Measurements from ENCODE around the gene C10orf105. TPM values are rescaled to one million over a fixed set of nuclear protein-coding genes. Genes with fewer than 3 reads are reported as not detected.

The C10orf105 gene
- total RNA-seq, 3 donors from 2014 or later (not counting 1 experiment from before 2014, with no cell fraction given): 0.14 to 0.52 (median 0.40) TPM

GRCh38 chr10:71703577-71703976, 16.0 kb downstream of the C10orf105 start:
- no peaks in the 10 kb centered on the region for H3K36me3 ChIP-seq (ENCODE audit: control insufficient read depth, insufficient read depth, low read length)
- DNase-seq: no peak
- no peaks in the 10 kb centered on the region for H3K9me3 ChIP-seq (ENCODE audit: control insufficient read depth, insufficient read depth, low read length)
- no peaks in the 10 kb centered on the region for H3K27me3 ChIP-seq (ENCODE audit: control insufficient read depth, insufficient read depth, low read length)
- no peak for TF ChIP-seq CTCF (IDR thresholded peaks at IDR 0.05)
- Mint-ChIP-seq H3K27me3 (ENCODE audit: low read depth in 2 of 2) (peaks cover 0 to 2% of the 10 kb centered on the region in 2 donors), H3K36me3 (no peaks in the 10 kb centered on the region), H3K4me1 (peaks cover 10 to 34% of the 10 kb centered on the region in 2 donors), H3K4me3 (no peak overlapping the region), H3K9me3 (no peaks in the 10 kb centered on the region), H3K27ac (no peak overlapping the region)
- peaks cover 48% of the 10 kb centered on the region for H3K4me1 ChIP-seq (ENCODE audit: control insufficient read depth, insufficient read depth, low read length)
- intact Hi-C loops (cut with micrococcal nuclease): no loop called here
- ATAC-seq: no peak
- H3K4me3 ChIP-seq (ENCODE audit: low read length): no peak overlapping the region
- H3K27ac ChIP-seq (ENCODE audit: low read length): no peak overlapping the region
- WGBS (ENCODE audit: insufficient coverage): 86% methylated on average over 11 of the region's 11 CpGs

- Histone ChIP-seq H3K4me3 (ENCODE audit: low read length) (no peak overlapping the region), H3K36me3 (ENCODE audit: control insufficient read depth, insufficient read depth, low read length) (no peaks in the 10 kb centered on the region), H3K27ac (ENCODE audit: low read length) (no peak overlapping the region), H3K9me3 (ENCODE audit: control insufficient read depth, insufficient read depth, low read length) (no peaks in the 10 kb centered on the region), H3K4me1 (ENCODE audit: control insufficient read depth, insufficient read depth, low read length) (peaks cover 56% of the 10 kb centered on the region), H3K27me3 (ENCODE audit: control insufficient read depth, insufficient read depth, low read length) (no peaks in the 10 kb centered on the region)
- peaks cover 0 to 2% of the 10 kb centered on the region in 2 donors for H3K27me3 Mint-ChIP-seq (ENCODE audit: low read depth in 2 of 2)
- H3K4me3 Mint-ChIP-seq: no peak overlapping the region
- H3K9me3 Mint-ChIP-seq: no peaks in the 10 kb centered on the region
- ATAC-seq: no peak
- H3K27ac Mint-ChIP-seq: peak overlapping the region in 1 of 2 donors; percentile 36
- H3K36me3 Mint-ChIP-seq: no peaks in the 10 kb centered on the region
- 85% methylated on average over 11 of the region's 11 CpGs for WGBS (ENCODE audit: insufficient coverage)
- H3K4me1 Mint-ChIP-seq: peaks cover 29 to 43% of the 10 kb centered on the region in 2 donors
- intact Hi-C loops (cut with micrococcal nuclease): no loop called here
- TF ChIP-seq CTCF (IDR thresholded peaks at IDR 0.05): no peak
- DNase-seq: no peak
Observed at GRCh38 chr10:71701496-71702132, 18.0 kb downstream of the C10orf105 start.

GRCh38 chr10:71700731-71701368, 18.7 kb downstream of the C10orf105 start:
- H3K27ac Mint-ChIP-seq: peak overlapping the region in 1 of 2 donors; percentile 36
- H3K27me3 ChIP-seq (ENCODE audit: control insufficient read depth, insufficient read depth, low read length): no peaks in the 10 kb centered on the region
- no peak for TF ChIP-seq CTCF (IDR thresholded peaks at IDR 0.05)
- intact Hi-C loops (cut with micrococcal nuclease): no loop called here
- H3K4me1 ChIP-seq (ENCODE audit: control insufficient read depth, insufficient read depth, low read length): peaks cover 64% of the 10 kb centered on the region
- H3K27me3 Mint-ChIP-seq (ENCODE audit: low read depth in 2 of 2): peaks cover 0 to 2% of the 10 kb centered on the region in 2 donors
- DNase-seq (no peak), ATAC-seq (no peak)
- peaks cover 32 to 47% of the 10 kb centered on the region in 2 donors for H3K4me1 Mint-ChIP-seq
- WGBS (ENCODE audit: insufficient coverage): 94% methylated on average over 11 of the region's 11 CpGs
- H3K4me3 Mint-ChIP-seq: no peak overlapping the region
- no peak overlapping the region for H3K27ac ChIP-seq (ENCODE audit: low read length)
- no peaks in the 10 kb centered on the region for H3K9me3 ChIP-seq (ENCODE audit: control insufficient read depth, insufficient read depth, low read length)
- H3K4me3 ChIP-seq (ENCODE audit: low read length): no peak overlapping the region
- H3K36me3 ChIP-seq (ENCODE audit: control insufficient read depth, insufficient read depth, low read length): no peaks in the 10 kb centered on the region
- no peaks in the 10 kb centered on the region for H3K36me3 Mint-ChIP-seq
- no peaks in the 10 kb centered on the region for H3K9me3 Mint-ChIP-seq

Measured in natural killer cell (primary cell).